Adrenal gland (tissue), 12 donors: ENCODE data around the gene RAB33B. TPM values are rescaled to one million over a fixed set of nuclear protein-coding genes. Genes with fewer than 3 reads are reported as not detected.
"Not testable (repeated sequence)": the region's sequence is repeated elsewhere in the genome, so short reads cannot be mapped to it uniquely, and the experiment has no call there.

Experiments used
- DNase-seq, 7 donors: peaks; one replicate each; pipeline ENCODE4 v3.0.0-alpha.2; 2019 to 2020
- H3K27ac ChIP-seq, 5 donors: fragments of 200-600 bp; sonication (generic) in 4 of 5; 1 replicate in 3 of 5; 2 replicates in 2 of 5; pipeline versions ENCODE4 v1.5.1 to v1.8.0; 2016 to 2020; ENCODE audit warnings: mild to moderate bottlenecking in 1 of 5
- H3K27me3 ChIP-seq: fragments of 200-600 bp; 2 replicates; pipeline ENCODE4 v1.8.0; 2021
- H3K36me3 ChIP-seq, 2 donors: fragments of 200-600 bp; replicated peaks in 1 of 2; 1 replicate in 1 of 2; 2 replicates in 1 of 2; pipeline versions ENCODE4 v1.5.1 to v1.8.0; 2018 to 2022
- H3K4me1 ChIP-seq, 2 donors: fragments of 200-600 bp; replicated peaks in 1 of 2; 1 replicate in 1 of 2; 2 replicates in 1 of 2; pipeline versions ENCODE4 v1.5.1 to v1.8.0; 2018 to 2021
- H3K4me3 ChIP-seq, 4 donors: fragments of 200-600 bp; sonication (generic) in 3 of 4; one replicate each; pipeline ENCODE4 v1.5.1; 2016 to 2018
- H3K9me3 ChIP-seq, 3 donors: fragments of 200-600 bp; sonication (generic) in 1 of 3; replicated peaks in 1 of 3; 1 replicate in 2 of 3; 2 replicates in 1 of 3; pipeline versions ENCODE4 v1.5.1 to v1.8.0; 2016 to 2021
- CTCF ChIP-seq, 6 experiments: fragments of 450-650 bp in 4 of 6; fragments of 200-600 bp in 2 of 6; sonication (generic) in 1 of 6; IDR thresholded peaks; 1 replicate in 5 of 6; 2 replicates in 1 of 6; pipeline versions ENCODE4 v1.5.1 to v1.8.0; 2016 to 2021; ENCODE audit warnings: antibody characterized with exemption in 6 of 6, mild to moderate bottlenecking in 2 of 6, moderate library complexity in 1 of 6
- POLR2A ChIP-seq, 2 donors: fragments of 450-650 bp; IDR thresholded peaks; one replicate each; pipeline ENCODE4 v1.6.1; 2017; ENCODE audit warnings: antibody characterized with exemption in 2 of 2, mild to moderate bottlenecking in 2 of 2, moderate library complexity in 1 of 2
- WGBS, 4 donors: extraction: QIAGEN DNeasy Blood & Tissue Kit in 2 of 4; methylation state at CpG; one replicate each; pipeline versions ENCODE4 v1.1.5 to v1.1.7; 2013 to 2017; 5-methylcytosine and 5-hydroxymethylcytosine counted together
- intact Hi-C, 2 donors: fragments of 100-400 bp; cut with DNase I; formaldehyde crosslinking; loops; one replicate each; pipeline versions ENCODE4 v1.14.1 to v1.15.0; 2022 to 2023
- polyA plus RNA-seq, 3 donors: library from polyadenylated mRNA; stranded (reverse); fragments of 200-250 nt in 2 of 3; fragments of 350-450 nt in 1 of 3; fragmentation: Illumina TruSeq in 1 of 3; extraction: RNeasy Lipid Tissue Mini Kit (QIAGEN cat#74804) in 1 of 3; gene quantifications; one replicate each; pipeline ENCODE4 v1.2.3, GENCODE V29; 2013 to 2014
- total RNA-seq, 9 donors: library from RNA; depleted of rRNA in 4 of 9; stranded (reverse); fragments of >200 nt in 4 of 9; fragments of 120-200 nt in 1 of 9; fragmentation: NEBNext Ultra II Directional in 1 of 9; extraction: Animal tissue kit (Norgen Biotek cat#: 25700) in 1 of 9; gene quantifications; one replicate each; pipeline versions ENCODE4 v1.1.0 to v1.2.4, GENCODE V29; 2013 to 2023
- donor health status: healthy with polysubstance abuse.
- donor health status: Bipolar disorder and iron deficiency.
- donor health status: DM: yes; HTN: yes; CAD: no.
- donor health status: DM: no; HTN: no; CAD: no.
- donor health status: DM: no; HTN: no; CAD: no.
- donor health status: DM: yes; HTN: yes; CAD: no.

RAB33B gene
- total and polyA plus RNA-seq, 12 donors = 2.0 to 9.4 (median 6.3) TPM

DNA sequence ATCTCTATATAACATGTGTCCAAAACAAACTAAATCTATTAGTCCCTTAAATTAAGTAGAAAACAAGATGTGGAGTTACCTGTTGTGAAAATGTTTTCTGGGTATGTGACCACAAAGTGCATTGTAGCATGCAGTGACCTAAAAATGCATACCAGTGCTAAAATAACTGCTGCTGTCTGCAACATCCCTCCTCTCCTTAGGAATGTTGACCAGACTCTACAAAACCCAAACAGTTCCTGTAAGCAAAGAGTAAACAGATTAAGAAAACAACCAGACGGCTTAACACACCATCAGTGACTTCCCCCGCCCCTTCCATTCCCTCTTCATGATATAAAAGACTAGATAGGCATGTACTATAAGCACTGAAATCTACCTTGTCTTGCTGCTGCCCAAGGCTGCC lies 15.8 kb upstream of the RAB33B start:
- Histone ChIP-seq H3K36me3 (no peaks in the 10 kb centered on the region), H3K4me3 (no peak overlapping the region), H3K9me3 (no peaks in the 10 kb centered on the region), H3K27me3 (no peaks in the 10 kb centered on the region), H3K4me1 (no peaks in the 10 kb centered on the region), H3K27ac (no peak overlapping the region)
- intact Hi-C loops = no loop called here
- TF ChIP-seq POLR2A (IDR thresholded peaks at IDR 0.05) (no peak), CTCF (IDR thresholded peaks at IDR 0.05) (no peak)
- no peak for DNase-seq
- WGBS, 4 donors = 92 to 97% (median 96%) methylated on average over 2 of the region's 2 CpGs

- WGBS, 4 donors = 96 to 98% (median 97%) methylated on average over 4 of the region's 4 CpGs
- intact Hi-C loops = no loop called here
- no peaks in the 10 kb centered on the region for H3K27me3 ChIP-seq
- no peak overlapping the region for H3K27ac ChIP-seq
- no peak overlapping the region for H3K4me3 ChIP-seq
- no peaks in the 10 kb centered on the region for H3K4me1 ChIP-seq
- H3K36me3 ChIP-seq = no peaks in the 10 kb centered on the region
- TF ChIP-seq POLR2A (IDR thresholded peaks at IDR 0.05) (no peak), CTCF (IDR thresholded peaks at IDR 0.05) (no peak)
- H3K9me3 ChIP-seq = no peaks in the 10 kb centered on the region
- DNase-seq = no peak
Measured at GRCh38 chr4:139441029-139441428, 12.9 kb upstream of the RAB33B start.

DNA sequence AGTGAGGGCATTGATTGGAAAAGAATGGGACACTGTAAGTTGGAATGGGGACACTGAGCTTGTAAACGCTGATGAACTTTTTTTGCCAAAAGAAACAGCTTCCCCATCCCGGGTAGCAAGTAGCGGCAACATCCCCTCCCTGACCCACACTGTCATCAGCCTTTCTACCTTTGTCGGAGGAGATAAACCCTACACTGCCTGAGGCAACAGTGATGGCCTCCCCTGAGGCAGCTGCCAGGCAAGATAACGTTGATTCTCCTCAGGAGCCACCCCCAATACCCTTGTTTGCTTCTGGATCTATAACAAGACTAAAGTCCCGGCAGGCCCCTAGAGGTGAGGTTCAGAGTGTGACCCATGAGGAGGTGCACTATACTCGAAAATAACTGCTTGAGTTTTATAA lies 10.3 kb upstream of the RAB33B start:
- H3K4me1 ChIP-seq = no peaks in the 10 kb centered on the region
- intact Hi-C loops = no loop called here

DNA sequence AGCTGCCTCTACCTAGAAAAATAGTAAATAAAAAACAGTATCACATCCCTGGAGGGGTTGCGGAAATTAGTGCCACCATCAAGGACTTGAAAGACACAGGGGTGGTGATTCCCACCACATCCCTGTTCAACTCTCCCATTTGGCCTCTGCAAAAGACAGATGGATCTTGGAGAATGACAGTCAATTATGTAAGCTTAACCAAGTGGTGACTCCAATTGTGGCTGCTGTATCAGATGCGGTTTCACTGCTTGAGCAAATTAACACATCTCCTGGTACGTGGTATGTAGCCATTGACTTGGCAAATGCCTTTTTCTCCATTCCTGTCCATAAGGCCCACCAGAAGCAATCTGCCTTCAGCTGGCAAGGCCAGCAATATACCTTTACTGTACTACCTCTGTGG lies 9.0 kb upstream of the RAB33B start:
- DNase-seq, H3K36me3 ChIP-seq, H3K4me1 ChIP-seq, H3K4me3 ChIP-seq, H3K27ac ChIP-seq, H3K9me3 ChIP-seq, H3K27me3 ChIP-seq, intact Hi-C loops: not testable (repeated sequence)
- WGBS, 4 donors = 62 to 91% (median 70%) methylated on average over 3 of the region's 3 CpGs

More for the DNA sequence above, 10.3 kb upstream of the RAB33B start:
- Histone ChIP-seq H3K36me3 (no peaks in the 10 kb centered on the region), H3K9me3 (no peaks in the 10 kb centered on the region), H3K27ac (no peak overlapping the region), H3K4me3 (no peak overlapping the region), H3K27me3 (no peaks in the 10 kb centered on the region)
- DNase-seq = no peak
- TF ChIP-seq POLR2A (IDR thresholded peaks at IDR 0.05) (no peak), CTCF (IDR thresholded peaks at IDR 0.05) (no peak)
- WGBS, 4 donors = 92 to 98% (median 94%) methylated on average over 7 of the region's 7 CpGs

DNA sequence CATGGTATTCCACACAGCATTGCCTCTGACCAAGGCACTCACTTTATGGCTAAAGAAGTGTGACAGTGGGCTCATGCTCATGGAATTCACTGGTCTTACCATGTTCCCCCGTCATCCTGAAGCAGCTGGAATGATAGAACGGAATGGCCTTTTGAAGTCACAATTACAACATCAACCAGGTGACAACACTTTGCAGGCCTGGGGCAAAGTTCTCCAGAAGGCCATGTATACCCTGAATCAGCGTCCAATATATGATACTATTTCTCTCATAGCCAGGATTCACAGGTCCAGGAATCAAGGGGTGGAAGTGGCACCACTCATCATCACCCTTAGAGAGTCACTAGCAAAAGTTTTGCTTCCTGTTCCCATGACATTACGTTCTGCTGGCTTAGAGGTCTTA lies 6.8 kb upstream of the RAB33B start:
- H3K27ac ChIP-seq, intact Hi-C loops, DNase-seq, H3K27me3 ChIP-seq, H3K4me3 ChIP-seq, H3K9me3 ChIP-seq, H3K36me3 ChIP-seq, H3K4me1 ChIP-seq: not testable (repeated sequence)
- WGBS, 4 donors = 87 to 92% (median 91%) methylated on average over 3 to 4 of the region's 4 CpGs
